Transverse colon (tissue), 4 donors: ENCODE data around the gene TRIM7. TPM values are rescaled to one million over a fixed set of nuclear protein-coding genes. Genes with fewer than 3 reads are reported as not detected.

Source experiments
- DNase-seq: peaks from one replicate; pipeline ENCODE4 v3.0.0-alpha.2; 2019
- H3K27ac ChIP-seq, 4 donors: fragments of 200-600 bp; sonication (generic); 2 replicates each; pipeline ENCODE4 v1.5.1; 2016 to 2018; ENCODE audit warnings: inconsistent platforms in 4 of 4
- H3K27me3 ChIP-seq: fragments of 200-600 bp; sonication (generic); 2 replicates; pipeline ENCODE4 v1.5.1; 2017; ENCODE audit warnings: inconsistent platforms
- H3K36me3 ChIP-seq, 4 donors: fragments of 200-600 bp; sonication (generic); 2 replicates each; pipeline ENCODE4 v1.5.1; 2017 to 2019; ENCODE audit warnings: inconsistent platforms in 4 of 4
- H3K4me1 ChIP-seq, 4 donors: fragments of 200-600 bp; sonication (generic); 2 replicates each; pipeline ENCODE4 v1.5.1; 2017 to 2020; ENCODE audit warnings: inconsistent platforms in 4 of 4
- H3K4me3 ChIP-seq, 4 donors: fragments of 200-600 bp; sonication (generic); 1 replicate in 1 of 4; 2 replicates in 3 of 4; pipeline versions ENCODE4 v1.5.1 to v1.6.1; 2017 to 2019; ENCODE audit warnings: inconsistent platforms in 4 of 4
- H3K9me3 ChIP-seq, 2 donors: fragments of 200-600 bp; sonication (generic); 2 replicates each; pipeline ENCODE4 v1.5.1; 2017 to 2019; ENCODE audit warnings: inconsistent platforms in 2 of 2
- EP300 ChIP-seq: sonication (generic); formaldehyde crosslinking; IDR thresholded peaks from one replicate; pipeline ENCODE4 v1.6.1; 2017; ENCODE audit warnings: antibody characterized with exemption, low read depth
- POLR2A ChIP-seq: fragments of 450-650 bp; IDR thresholded peaks from one replicate; pipeline ENCODE4 v1.6.1; 2016; ENCODE audit warnings: antibody characterized with exemption, mild to moderate bottlenecking, moderate library complexity
- POLR2AphosphoS5 ChIP-seq, 3 donors: sonication (generic); formaldehyde crosslinking; IDR thresholded peaks; one replicate each; pipeline ENCODE4 v1.6.1; 2016; ENCODE audit warnings: antibody characterized with exemption in 3 of 3
- WGBS, 2 donors: methylation state at CpG; one replicate each; pipeline ENCODE4 v1.1.5; 2018; ENCODE audit warnings: low coverage in 1 of 2; 5-methylcytosine and 5-hydroxymethylcytosine counted together
- in situ Hi-C, 4 donors: fragments of 200-750 bp; cut with MboI; loops; one replicate each; pipeline versions ENCODE4 v1.15.0 to v1.15.1; 2017; ENCODE audit warnings: low sequenced_read_pairs in 3 of 4, low pct_ligation_motif_present in 1 of 4, low pct_unique_long_range_greater_than_20kb in 1 of 4
- intact Hi-C: fragments of 100-400 bp; cut with DNase I; formaldehyde crosslinking; loops from one replicate; pipeline ENCODE4 v1.15.1; 2023; ENCODE audit warnings: low total_unique reads
- total RNA-seq, 4 donors: library from RNA; depleted of rRNA; stranded (reverse); fragments of >200 nt; gene quantifications; one replicate each; pipeline ENCODE4 v1.1.0, GENCODE V29; 2016
- TF ChIP-seq, protein P1 (sequence below), 5 experiments: fragments of 200-600 bp in 3 of 5; fragments of 450-650 bp in 2 of 5; sonication (generic) in 3 of 5; IDR thresholded peaks; 1 replicate in 2 of 5; 2 replicates in 3 of 5; pipeline ENCODE4 v1.5.1; 2016 to 2017; ENCODE audit warnings: antibody characterized with exemption in 5 of 5, inconsistent platforms in 3 of 5, mild to moderate bottlenecking in 2 of 5, moderate library complexity in 1 of 5

The TRIM7 gene
- total RNA-seq, 4 donors from 2014 or later, result 2.5 to 16.7 (median 7.5) TPM; not detected in 1

DNA sequence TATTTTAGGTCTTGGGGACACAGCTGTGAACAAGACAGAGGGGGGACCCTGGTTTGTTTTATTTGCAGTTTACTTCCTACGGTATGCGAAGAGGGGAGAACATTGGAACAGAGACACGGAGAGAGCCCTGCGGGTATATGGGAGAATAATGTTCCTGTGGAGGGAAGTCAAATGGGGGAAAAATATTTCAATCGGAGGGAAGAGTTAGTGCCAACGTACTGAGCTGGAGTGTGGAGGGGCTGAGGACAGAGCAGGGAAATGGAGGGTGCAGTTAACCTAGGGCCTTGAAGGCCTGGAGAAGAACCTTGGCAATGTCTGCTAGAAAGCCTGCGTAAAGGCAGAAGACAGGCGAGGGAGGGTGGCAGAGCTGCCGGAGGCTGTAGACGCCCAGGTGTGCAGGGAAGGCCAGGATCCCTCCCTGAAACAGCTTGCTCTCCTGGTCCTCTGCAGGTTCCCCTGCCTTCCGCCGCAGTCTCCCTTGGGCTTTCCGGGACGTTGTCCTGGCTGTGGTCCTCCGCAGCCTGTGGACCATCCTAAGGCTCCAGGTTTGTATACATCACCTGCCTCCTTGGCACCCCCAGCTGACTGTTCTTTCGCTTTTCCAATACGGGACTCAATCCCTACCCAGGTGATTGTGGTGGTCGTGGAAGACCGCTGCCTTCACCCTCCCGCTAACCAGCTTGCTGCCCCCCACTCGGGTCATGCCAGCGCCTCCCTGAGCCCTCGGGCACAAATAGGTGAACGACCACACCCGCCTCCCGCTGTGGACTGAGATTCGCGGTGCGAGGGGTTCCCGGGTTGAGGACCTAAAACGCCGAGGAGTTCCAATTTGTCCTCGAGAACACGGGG, 40.7 kb upstream of the TRIM7 start:
- Histone ChIP-seq H3K27ac (peak overlapping the region; percentile 96 to 97 (median 97)), H3K4me3 (peak overlapping the region; percentile 17 to 86 (median 69)), H3K4me1 (peaks cover 44 to 69% (median 66%) of the 10 kb centered on the region in 4 donors), H3K36me3 (peaks cover 0 to 13% (median 7%) of the 10 kb centered on the region in 4 donors), H3K9me3 (no peaks in the 10 kb centered on the region), H3K27me3 (no peaks in the 10 kb centered on the region)
- WGBS, 2 donors, result 25 to 65% methylated on average over 8 to 34 of the region's 34 CpGs
- intact Hi-C loops, result loop anchor here (10.0 kb wide), 1 partner anchor 61 kb away; no protein-coding TSS in a partner anchor
- DNase-seq, result peak; percentile 31
- in situ Hi-C loops, result no loop called here
- TF ChIP-seq, protein P1, sequence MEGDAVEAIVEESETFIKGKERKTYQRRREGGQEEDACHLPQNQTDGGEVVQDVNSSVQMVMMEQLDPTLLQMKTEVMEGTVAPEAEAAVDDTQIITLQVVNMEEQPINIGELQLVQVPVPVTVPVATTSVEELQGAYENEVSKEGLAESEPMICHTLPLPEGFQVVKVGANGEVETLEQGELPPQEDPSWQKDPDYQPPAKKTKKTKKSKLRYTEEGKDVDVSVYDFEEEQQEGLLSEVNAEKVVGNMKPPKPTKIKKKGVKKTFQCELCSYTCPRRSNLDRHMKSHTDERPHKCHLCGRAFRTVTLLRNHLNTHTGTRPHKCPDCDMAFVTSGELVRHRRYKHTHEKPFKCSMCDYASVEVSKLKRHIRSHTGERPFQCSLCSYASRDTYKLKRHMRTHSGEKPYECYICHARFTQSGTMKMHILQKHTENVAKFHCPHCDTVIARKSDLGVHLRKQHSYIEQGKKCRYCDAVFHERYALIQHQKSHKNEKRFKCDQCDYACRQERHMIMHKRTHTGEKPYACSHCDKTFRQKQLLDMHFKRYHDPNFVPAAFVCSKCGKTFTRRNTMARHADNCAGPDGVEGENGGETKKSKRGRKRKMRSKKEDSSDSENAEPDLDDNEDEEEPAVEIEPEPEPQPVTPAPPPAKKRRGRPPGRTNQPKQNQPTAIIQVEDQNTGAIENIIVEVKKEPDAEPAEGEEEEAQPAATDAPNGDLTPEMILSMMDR (IDR thresholded peaks at IDR 0.05), result no peak
- TF ChIP-seq POLR2A, result no peak
- TF ChIP-seq EP300, result no peak
- no peak for TF ChIP-seq POLR2AphosphoS5 (IDR thresholded peaks at IDR 0.05)

DNA sequence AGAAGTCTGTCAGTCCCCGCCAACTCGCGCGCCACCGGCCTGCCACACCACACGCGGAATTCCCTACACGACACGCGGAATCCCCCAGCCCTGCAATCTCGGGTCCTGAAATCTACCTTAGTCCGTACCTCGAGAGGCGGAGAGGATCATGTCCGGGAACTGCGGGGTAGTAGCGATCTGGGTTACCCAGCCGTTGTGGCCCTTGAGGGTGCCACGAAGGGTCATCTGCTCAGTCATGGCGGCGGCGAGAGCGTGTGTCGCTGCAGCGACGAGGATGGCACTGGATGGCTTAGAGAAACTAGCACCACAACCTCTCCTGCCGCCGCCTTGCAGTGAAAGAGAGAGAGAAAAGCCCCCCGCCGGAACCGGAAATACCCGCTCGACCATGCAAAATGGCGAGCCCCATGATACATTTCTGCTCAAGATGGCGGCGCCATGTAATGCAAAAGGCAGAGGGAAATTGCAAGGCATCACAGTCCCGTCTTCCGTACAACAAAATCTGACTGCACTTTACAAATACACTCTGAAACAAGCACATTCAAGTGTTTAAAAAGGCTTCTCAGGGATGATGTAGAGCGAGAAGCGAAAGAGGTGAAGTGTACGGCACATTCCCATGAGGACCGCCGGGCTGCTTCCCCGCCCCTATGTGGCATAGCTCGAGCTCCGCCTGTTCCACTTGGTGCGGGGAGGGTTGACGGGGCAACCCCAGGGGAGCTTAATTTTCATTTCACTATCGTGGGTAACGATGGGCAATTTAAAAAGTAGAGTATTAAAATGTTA, 38.8 kb upstream of the TRIM7 start, which contains the start of gene RACK1:
RACK1 (minus strand) TSS at position 343 of the 780 bp plus-strand sequence; CDS start at position 237, 106 bp downstream.
- peaks cover 0 to 29% (median 16%) of the 10 kb centered on the region in 4 donors for H3K36me3 ChIP-seq
- TF ChIP-seq, protein P1 (IDR thresholded peaks at IDR 0.05), result no peak
- TF ChIP-seq POLR2A (peak; percentile 76), EP300 (no peak), POLR2AphosphoS5 (IDR thresholded peaks at IDR 0.05) (peak; percentile 50 to 85 (median 72))
- peak within 1 kb of the TSS; percentile 96 to 97 (median 97) for H3K27ac ChIP-seq
- H3K4me1 ChIP-seq, result peaks cover 30 to 53% (median 47%) of the 10 kb centered on the region in 4 donors
- 0 to 1% methylated on average over 7 to 50 of the region's 50 CpGs for WGBS, 2 donors
- DNase-seq, result peak; percentile 90
- in situ Hi-C loops (no loop called here), intact Hi-C loops (loop anchor here (10.0 kb wide), 1 partner anchor 59 kb away; no protein-coding TSS in a partner anchor)
- H3K27me3 ChIP-seq, result no peaks in the 10 kb centered on the region
- H3K4me3 ChIP-seq, result peak within 1 kb of the TSS; percentile 56 to 86 (median 63)
- H3K9me3 ChIP-seq, result no peaks in the 10 kb centered on the region

DNA sequence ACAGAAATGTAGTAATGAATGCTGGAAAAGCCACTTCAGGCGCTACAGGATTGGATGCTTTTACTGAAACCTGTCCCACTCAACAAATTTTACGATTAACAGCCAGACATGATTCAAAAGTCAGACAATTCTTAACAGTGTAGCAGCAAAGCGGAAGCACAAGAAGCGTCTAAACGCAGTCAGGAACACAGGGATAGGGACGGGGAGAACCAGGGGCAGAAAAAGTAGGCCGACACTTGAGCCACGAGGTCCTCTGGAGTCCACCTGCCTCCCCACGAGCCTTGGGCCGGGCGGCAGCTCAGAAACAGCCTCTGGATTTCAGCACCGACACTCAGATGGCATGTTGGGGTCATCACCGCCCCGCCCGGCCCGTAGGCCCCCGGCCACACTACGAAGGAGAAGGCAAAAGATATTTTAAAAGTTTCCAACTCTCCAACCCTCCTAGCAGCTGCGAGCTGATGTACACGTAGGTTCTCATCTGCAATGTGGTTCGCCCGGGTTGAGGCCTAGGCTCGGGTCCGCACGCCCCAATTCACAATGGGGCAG, 38.1 kb upstream of the TRIM7 start:
- H3K4me3 ChIP-seq, result peak overlapping the region; percentile 56 to 86 (median 63)
- TF ChIP-seq, protein P1 (IDR thresholded peaks at IDR 0.05), result no peak
- TF ChIP-seq POLR2AphosphoS5 (IDR thresholded peaks at IDR 0.05), result peak in 1 of 3 donors; percentile 3
- DNase-seq, result no peak
- intact Hi-C loops (loop anchor here (10.0 kb wide), 1 partner anchor 58 kb away; no protein-coding TSS in a partner anchor), in situ Hi-C loops (no loop called here)
- no peaks in the 10 kb centered on the region for H3K27me3 ChIP-seq
- H3K27ac ChIP-seq, result peak overlapping the region; percentile 96 to 97 (median 97)
- peaks cover 0 to 35% (median 20%) of the 10 kb centered on the region in 4 donors for H3K36me3 ChIP-seq
- WGBS, 2 donors, result 0% methylated on average over 8 to 23 of the region's 25 CpGs
- H3K4me1 ChIP-seq, result peaks cover 26 to 47% (median 40%) of the 10 kb centered on the region in 4 donors
- no peaks in the 10 kb centered on the region for H3K9me3 ChIP-seq
